Nephron (organoid): ENCODE results near the gene MAGI2.

Experiments
- H3K27ac Mint-ChIP-seq, 3 experiments: 2 replicates each; pipeline ENCODE4 v1.8.0; 2020; ENCODE audit warnings: mixed read lengths in 3 of 3, mild to moderate bottlenecking in 2 of 3, moderate library complexity in 1 of 3
- H3K27me3 Mint-ChIP-seq: 2 replicates; pipeline ENCODE4 v1.8.0; 2021; ENCODE audit warnings: low read depth, mild to moderate bottlenecking, moderate library complexity, mixed read lengths
- H3K36me3 Mint-ChIP-seq: 2 replicates; pipeline ENCODE4 v1.8.0; 2020; ENCODE audit warnings: low read depth, mixed read lengths
- H3K4me1 Mint-ChIP-seq: 2 replicates; pipeline ENCODE4 v1.8.0; 2020; ENCODE audit warnings: mixed read lengths
- H3K4me3 Mint-ChIP-seq, 3 experiments: 2 replicates each; pipeline ENCODE4 v1.8.0; 2020; ENCODE audit warnings: mild to moderate bottlenecking in 3 of 3, mixed read lengths in 3 of 3, moderate library complexity in 2 of 3
- H3K9me3 Mint-ChIP-seq: 2 replicates; pipeline ENCODE4 v1.8.0; 2020; ENCODE audit warnings: mixed read lengths
- TF ChIP-seq, protein P1 (sequence below), 3 experiments: fragments of 200-600 bp; sonication (generic); IDR thresholded peaks; one replicate each; pipeline ENCODE4 v1.5.0; 2021; ENCODE audit warnings: antibody characterized with exemption in 3 of 3; ENCODE audit not compliant: unreplicated experiment in 3 of 3

Gene MAGI2

DNA sequence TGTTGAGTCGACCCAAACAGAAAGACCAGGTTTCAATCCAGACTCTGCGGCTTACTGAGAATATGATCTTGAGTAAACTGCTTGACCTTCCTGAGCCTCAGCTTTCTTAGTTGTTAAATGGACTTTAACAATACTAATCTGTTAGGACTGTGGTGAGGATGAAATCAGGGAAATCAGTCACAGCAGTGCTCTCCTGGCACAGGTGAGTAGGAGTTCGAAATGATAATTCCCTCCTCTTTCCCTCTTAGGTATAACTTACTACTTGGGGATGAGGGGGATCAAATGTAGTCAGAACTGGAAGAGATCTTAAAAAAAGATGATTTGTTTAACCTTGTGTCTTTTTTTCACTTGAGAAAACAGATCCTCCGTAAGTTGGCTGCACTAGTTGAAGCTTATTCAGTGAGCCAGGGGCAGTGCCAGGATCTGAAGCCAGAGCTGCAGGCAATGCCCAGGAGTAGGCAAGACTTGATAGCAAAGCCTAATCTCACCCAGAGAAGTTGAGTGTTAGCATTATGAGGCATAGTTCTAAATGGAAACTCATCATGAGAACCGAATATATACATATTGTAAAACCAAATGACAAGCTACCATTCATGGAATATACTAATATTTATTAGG is 1.8 kb upstream of the MAGI2 start:
- TF ChIP-seq, protein P1, sequence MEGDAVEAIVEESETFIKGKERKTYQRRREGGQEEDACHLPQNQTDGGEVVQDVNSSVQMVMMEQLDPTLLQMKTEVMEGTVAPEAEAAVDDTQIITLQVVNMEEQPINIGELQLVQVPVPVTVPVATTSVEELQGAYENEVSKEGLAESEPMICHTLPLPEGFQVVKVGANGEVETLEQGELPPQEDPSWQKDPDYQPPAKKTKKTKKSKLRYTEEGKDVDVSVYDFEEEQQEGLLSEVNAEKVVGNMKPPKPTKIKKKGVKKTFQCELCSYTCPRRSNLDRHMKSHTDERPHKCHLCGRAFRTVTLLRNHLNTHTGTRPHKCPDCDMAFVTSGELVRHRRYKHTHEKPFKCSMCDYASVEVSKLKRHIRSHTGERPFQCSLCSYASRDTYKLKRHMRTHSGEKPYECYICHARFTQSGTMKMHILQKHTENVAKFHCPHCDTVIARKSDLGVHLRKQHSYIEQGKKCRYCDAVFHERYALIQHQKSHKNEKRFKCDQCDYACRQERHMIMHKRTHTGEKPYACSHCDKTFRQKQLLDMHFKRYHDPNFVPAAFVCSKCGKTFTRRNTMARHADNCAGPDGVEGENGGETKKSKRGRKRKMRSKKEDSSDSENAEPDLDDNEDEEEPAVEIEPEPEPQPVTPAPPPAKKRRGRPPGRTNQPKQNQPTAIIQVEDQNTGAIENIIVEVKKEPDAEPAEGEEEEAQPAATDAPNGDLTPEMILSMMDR (IDR thresholded peaks at IDR 0.05; ENCODE audit: unreplicated experiment in 3 of 3), result no peak
- peak overlapping the region; percentile 95 to 99 (median 98) for H3K4me3 Mint-ChIP-seq
- peaks cover 52% of the 10 kb centered on the region for H3K36me3 Mint-ChIP-seq
- peak overlapping the region; percentile 84 to 99 (median 97) for H3K27ac Mint-ChIP-seq
- no peaks in the 10 kb centered on the region for H3K9me3 Mint-ChIP-seq
- peaks cover 22% of the 10 kb centered on the region for H3K4me1 Mint-ChIP-seq
- no peaks in the 10 kb centered on the region for H3K27me3 Mint-ChIP-seq

DNA sequence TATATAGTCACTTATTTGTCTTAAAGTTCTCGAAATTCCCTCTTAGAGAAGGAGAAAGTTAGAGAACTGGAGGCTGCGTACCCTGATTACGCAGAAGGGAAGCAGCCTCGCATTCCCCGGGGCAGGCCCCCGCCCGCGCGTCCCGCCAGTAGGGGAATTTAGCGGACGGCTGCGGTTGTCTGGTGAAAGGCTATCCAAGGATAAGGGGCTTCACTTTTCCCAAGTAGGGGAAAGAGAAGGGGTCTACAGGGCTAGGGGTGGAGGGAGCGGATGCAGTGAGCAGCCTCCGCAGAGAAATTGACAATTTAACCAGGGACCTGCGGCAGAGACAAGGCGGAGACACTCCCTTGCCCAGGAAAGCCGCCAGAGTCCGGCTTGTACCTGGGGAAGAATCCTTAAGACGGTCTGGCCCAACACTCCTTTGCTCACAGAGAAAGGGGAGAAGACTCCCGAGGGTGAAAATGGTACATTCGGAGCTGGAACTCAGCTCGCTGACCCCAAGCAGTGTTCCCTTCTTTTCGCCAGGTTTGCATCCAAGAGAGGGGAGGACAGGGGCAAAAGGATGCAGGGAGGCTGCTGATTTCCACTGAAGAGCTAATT is 994 bp upstream of the MAGI2 start:
- Mint-ChIP-seq H3K27me3 (no peaks in the 10 kb centered on the region), H3K4me3 (peak overlapping the region; percentile 95 to 99 (median 98))
- TF ChIP-seq, protein P1 (IDR thresholded peaks at IDR 0.05; ENCODE audit: unreplicated experiment in 3 of 3), result no peak

DNA sequence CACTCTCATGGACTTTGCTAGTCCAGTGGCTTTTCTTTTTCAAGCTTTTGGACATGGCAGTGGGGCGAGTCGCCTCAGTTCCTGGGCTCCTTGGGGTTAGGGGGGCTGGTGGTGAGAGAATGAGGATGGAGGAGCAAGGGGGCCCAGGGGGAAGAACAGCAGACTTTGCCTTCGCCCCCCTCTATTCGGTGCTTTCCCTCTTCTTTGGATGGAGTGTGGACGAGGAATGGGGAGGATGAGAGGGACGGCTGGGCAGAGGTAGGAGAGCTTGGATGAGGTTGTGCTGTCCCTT is 255 bp downstream of the MAGI2 start:
- H3K27ac Mint-ChIP-seq, result peak overlapping the region; percentile 84 to 99 (median 97)
- H3K4me1 Mint-ChIP-seq, result peaks cover 22% of the 10 kb centered on the region
- H3K36me3 Mint-ChIP-seq, result peaks cover 33% of the 10 kb centered on the region
- H3K27me3 Mint-ChIP-seq, result no peaks in the 10 kb centered on the region
- TF ChIP-seq, protein P1 (IDR thresholded peaks at IDR 0.05; ENCODE audit: unreplicated experiment in 3 of 3), result no peak
- H3K9me3 Mint-ChIP-seq, result no peaks in the 10 kb centered on the region
- peak overlapping the region; percentile 95 to 99 (median 98) for H3K4me3 Mint-ChIP-seq

More for the DNA sequence above, 994 bp upstream of the MAGI2 start:
- peaks cover 45% of the 10 kb centered on the region for H3K36me3 Mint-ChIP-seq
- H3K27ac Mint-ChIP-seq, result peak overlapping the region; percentile 84 to 99 (median 97)
- H3K9me3 Mint-ChIP-seq, result no peaks in the 10 kb centered on the region
- peaks cover 22% of the 10 kb centered on the region for H3K4me1 Mint-ChIP-seq

DNA sequence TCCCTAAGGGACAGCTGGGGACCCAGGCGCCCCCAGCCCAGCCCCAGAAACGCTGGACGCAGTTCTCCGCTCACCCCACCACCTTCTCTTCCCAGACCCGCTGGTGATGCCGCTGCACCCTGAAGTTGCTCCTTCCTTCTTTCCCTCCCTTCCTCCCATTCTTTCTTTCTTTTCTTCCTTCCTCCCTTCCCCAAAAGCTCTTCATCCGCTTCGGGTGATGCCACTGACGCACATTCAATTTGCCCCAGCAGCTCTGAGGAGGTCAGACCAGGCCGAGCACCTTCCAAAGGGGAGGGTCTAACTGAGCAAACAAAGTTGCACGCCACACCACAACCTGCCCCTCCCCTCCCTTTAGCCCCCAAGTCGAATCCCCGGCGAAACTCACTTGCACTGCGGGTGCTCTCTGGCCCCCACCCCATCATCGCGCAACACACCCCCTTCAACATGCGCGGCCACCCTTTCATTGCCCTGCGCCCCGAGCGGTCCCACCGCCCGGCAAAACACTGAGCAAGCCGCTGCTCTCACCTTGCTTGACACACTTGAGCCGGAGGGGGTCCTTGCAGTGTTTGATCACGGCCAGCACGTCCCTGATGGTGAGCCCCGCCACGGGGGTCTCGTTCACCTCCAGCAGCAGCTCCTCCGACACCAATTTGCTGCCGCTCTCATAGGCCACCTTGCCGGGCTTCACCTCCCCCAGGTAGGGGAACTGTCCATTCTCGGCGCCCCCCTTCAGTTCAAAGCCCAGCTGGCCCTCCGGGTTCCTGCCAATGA is 787 bp downstream of the MAGI2 start:
- Mint-ChIP-seq H3K27me3 (no peaks in the 10 kb centered on the region), H3K4me1 (peaks cover 22% of the 10 kb centered on the region), H3K9me3 (no peaks in the 10 kb centered on the region), H3K27ac (peak overlapping the region; percentile 84 to 99 (median 97)), H3K4me3 (peak overlapping the region; percentile 95 to 99 (median 98)), H3K36me3 (peaks cover 28% of the 10 kb centered on the region)
- TF ChIP-seq, protein P1 (IDR thresholded peaks at IDR 0.05; ENCODE audit: unreplicated experiment in 3 of 3), result no peak

DNA sequence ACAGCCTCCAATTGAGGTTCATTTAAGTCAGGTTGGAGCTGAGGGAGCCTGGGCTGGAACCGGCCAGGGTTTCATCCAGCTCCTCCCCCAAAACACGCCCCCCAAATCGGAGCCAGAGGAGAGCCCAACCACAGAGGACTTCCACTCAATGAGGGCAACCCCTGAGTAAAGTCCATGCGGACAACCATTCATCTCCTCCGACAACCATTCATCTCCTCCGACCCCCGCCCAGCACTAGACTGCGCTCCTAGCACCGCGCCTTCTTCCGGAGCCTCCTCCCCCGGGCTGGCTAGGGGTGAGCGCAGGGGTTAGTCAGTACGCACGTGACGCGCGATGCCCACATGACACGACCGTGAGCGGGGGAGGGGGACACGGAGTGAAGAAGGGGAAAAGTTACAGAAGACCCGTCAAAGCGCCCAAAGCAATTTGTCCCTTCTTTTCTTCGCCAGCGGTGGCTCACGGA is 1.4 kb downstream of the MAGI2 start:
- peak overlapping the region; percentile 84 to 99 (median 97) for H3K27ac Mint-ChIP-seq
- H3K36me3 Mint-ChIP-seq, result peaks cover 22% of the 10 kb centered on the region
- no peaks in the 10 kb centered on the region for H3K9me3 Mint-ChIP-seq
- TF ChIP-seq, protein P1 (IDR thresholded peaks at IDR 0.05; ENCODE audit: unreplicated experiment in 3 of 3), result no peak
- peak overlapping the region; percentile 95 to 99 (median 98) for H3K4me3 Mint-ChIP-seq
- H3K4me1 Mint-ChIP-seq, result peaks cover 22% of the 10 kb centered on the region
- no peaks in the 10 kb centered on the region for H3K27me3 Mint-ChIP-seq
